ENCODE measurements around the gene ALG11.
"Not testable (repeated sequence)": the region's sequence is repeated elsewhere in the genome, so short reads cannot be mapped to it uniquely, and the experiment has no call there.

The ALG11 gene

GRCh38 chr13:52024481-52024880, 12.3 kb downstream of the ALG11 start, which contains the start of gene UTP14C:
TSS of gene UTP14C (plus strand) at chr13:52024691. CDS start at chr13:52028805, 4,114 bp downstream.
- no peak within 1 kb of the TSS for H3K27ac ChIP-seq (ENCODE audit: low read depth, low read length)
- H3K9ac ChIP-seq (ENCODE audit: low read length), result no peak within 1 kb of the TSS
- H3K4me1 ChIP-seq (ENCODE audit: control insufficient read depth, insufficient read depth, low read length), result no peaks in the 10 kb centered on the region
- no peaks in the 10 kb centered on the region for H3K27me3 ChIP-seq (ENCODE audit: control insufficient read depth, insufficient read depth, low read length)
- H3K4me3 ChIP-seq (ENCODE audit: low read length), result no peak within 1 kb of the TSS
- no peaks in the 10 kb centered on the region for H3K36me3 ChIP-seq (ENCODE audit: control insufficient read depth, insufficient read depth, low read length)

- no peak overlapping the region for H3K4me3 ChIP-seq (ENCODE audit: low read length)
- H3K27me3 ChIP-seq (ENCODE audit: control insufficient read depth, insufficient read depth, low read length), result no peaks in the 10 kb centered on the region
- H3K9ac ChIP-seq (ENCODE audit: low read length), result no peak overlapping the region
- no peaks in the 10 kb centered on the region for H3K4me1 ChIP-seq (ENCODE audit: control insufficient read depth, insufficient read depth, low read length)
- no peak overlapping the region for H3K27ac ChIP-seq (ENCODE audit: low read depth, low read length)
- H3K36me3 ChIP-seq (ENCODE audit: control insufficient read depth, insufficient read depth, low read length), result no peaks in the 10 kb centered on the region
Measured at GRCh38 chr13:52025475-52026245, 13.5 kb downstream of the ALG11 start.

GRCh38 chr13:52026246-52026626, 14.0 kb downstream of the ALG11 start:
- no peaks in the 10 kb centered on the region for H3K27me3 ChIP-seq (ENCODE audit: control insufficient read depth, insufficient read depth, low read length)
- H3K4me3 ChIP-seq (ENCODE audit: low read length), result no peak overlapping the region
- no peaks in the 10 kb centered on the region for H3K4me1 ChIP-seq (ENCODE audit: control insufficient read depth, insufficient read depth, low read length)
- H3K9ac ChIP-seq (ENCODE audit: low read length), result no peak overlapping the region
- H3K27ac ChIP-seq (ENCODE audit: low read depth, low read length), result no peak overlapping the region
- H3K36me3 ChIP-seq (ENCODE audit: control insufficient read depth, insufficient read depth, low read length), result no peaks in the 10 kb centered on the region

- Histone ChIP-seq H3K27me3 (ENCODE audit: control insufficient read depth, insufficient read depth, low read length) (no peaks in the 10 kb centered on the region), H3K9ac (ENCODE audit: low read length) (no peak overlapping the region), H3K4me3 (ENCODE audit: low read length) (no peak overlapping the region), H3K36me3 (ENCODE audit: control insufficient read depth, insufficient read depth, low read length) (no peaks in the 10 kb centered on the region), H3K4me1 (ENCODE audit: control insufficient read depth, insufficient read depth, low read length) (no peaks in the 10 kb centered on the region), H3K27ac (ENCODE audit: low read depth, low read length) (no peak overlapping the region)
Measured at GRCh38 chr13:52027832-52028231, 15.6 kb downstream of the ALG11 start.

- Histone ChIP-seq H3K4me3 (ENCODE audit: low read length) (no peak overlapping the region), H3K36me3 (ENCODE audit: control insufficient read depth, insufficient read depth, low read length) (no peaks in the 10 kb centered on the region), H3K9ac (ENCODE audit: low read length) (no peak overlapping the region), H3K27me3 (ENCODE audit: control insufficient read depth, insufficient read depth, low read length) (no peaks in the 10 kb centered on the region), H3K27ac (ENCODE audit: low read depth, low read length) (no peak overlapping the region), H3K4me1 (ENCODE audit: control insufficient read depth, insufficient read depth, low read length) (no peaks in the 10 kb centered on the region)
Measured at GRCh38 chr13:52029569-52029968, 17.4 kb downstream of the ALG11 start.

GRCh38 chr13:52030401-52030800, 18.2 kb downstream of the ALG11 start:
- H3K9ac ChIP-seq (ENCODE audit: low read length); H3K27me3 ChIP-seq (ENCODE audit: control insufficient read depth, insufficient read depth, low read length); H3K27ac ChIP-seq (ENCODE audit: low read depth, low read length): not testable (repeated sequence)

GRCh38 chr13:52033039-52033438, 20.8 kb downstream of the ALG11 start:
- Histone ChIP-seq H3K27ac (ENCODE audit: low read depth, low read length) (no peak overlapping the region), H3K9ac (ENCODE audit: low read length) (no peak overlapping the region), H3K27me3 (ENCODE audit: control insufficient read depth, insufficient read depth, low read length) (no peaks in the 10 kb centered on the region), H3K4me1 (ENCODE audit: control insufficient read depth, insufficient read depth, low read length) (no peaks in the 10 kb centered on the region), H3K4me3 (ENCODE audit: low read length) (no peak overlapping the region), H3K36me3 (ENCODE audit: control insufficient read depth, insufficient read depth, low read length) (no peaks in the 10 kb centered on the region)

More at GRCh38 chr13:52030401-52030800, 18.2 kb downstream of the ALG11 start:
- H3K4me3 ChIP-seq (ENCODE audit: low read length); H3K36me3 ChIP-seq (ENCODE audit: control insufficient read depth, insufficient read depth, low read length); H3K4me1 ChIP-seq (ENCODE audit: control insufficient read depth, insufficient read depth, low read length): not testable (repeated sequence)

- Histone ChIP-seq H3K27me3 (ENCODE audit: control insufficient read depth, insufficient read depth, low read length) (no peaks in the 10 kb centered on the region), H3K4me1 (ENCODE audit: control insufficient read depth, insufficient read depth, low read length) (no peaks in the 10 kb centered on the region)
Measured at GRCh38 chr13:52034616-52035226, 22.5 kb downstream of the ALG11 start.

GRCh38 chr13:52036037-52036436, 23.8 kb downstream of the ALG11 start:
- H3K4me3 ChIP-seq (ENCODE audit: low read length), result no peak overlapping the region
- no peak overlapping the region for H3K9ac ChIP-seq (ENCODE audit: low read length)
- H3K36me3 ChIP-seq (ENCODE audit: control insufficient read depth, insufficient read depth, low read length), result no peaks in the 10 kb centered on the region
- no peaks in the 10 kb centered on the region for H3K27me3 ChIP-seq (ENCODE audit: control insufficient read depth, insufficient read depth, low read length)
- H3K27ac ChIP-seq (ENCODE audit: low read depth, low read length), result no peak overlapping the region
- no peaks in the 10 kb centered on the region for H3K4me1 ChIP-seq (ENCODE audit: control insufficient read depth, insufficient read depth, low read length)

More at GRCh38 chr13:52034616-52035226, 22.5 kb downstream of the ALG11 start:
- no peaks in the 10 kb centered on the region for H3K36me3 ChIP-seq (ENCODE audit: control insufficient read depth, insufficient read depth, low read length)
- H3K9ac ChIP-seq (ENCODE audit: low read length), result no peak overlapping the region
- H3K4me3 ChIP-seq (ENCODE audit: low read length), result no peak overlapping the region
- H3K27ac ChIP-seq (ENCODE audit: low read depth, low read length), result no peak overlapping the region

GRCh38 chr13:52043675-52044074, 31.5 kb downstream of the ALG11 start:
- Histone ChIP-seq H3K27ac (ENCODE audit: low read depth, low read length) (no peak overlapping the region), H3K27me3 (ENCODE audit: control insufficient read depth, insufficient read depth, low read length) (no peaks in the 10 kb centered on the region), H3K4me1 (ENCODE audit: control insufficient read depth, insufficient read depth, low read length) (no peaks in the 10 kb centered on the region)

GRCh38 chr13:52047463-52047862, 35.3 kb downstream of the ALG11 start:
- Histone ChIP-seq H3K36me3 (ENCODE audit: control insufficient read depth, insufficient read depth, low read length) (no peaks in the 10 kb centered on the region), H3K27ac (ENCODE audit: low read depth, low read length) (no peak overlapping the region), H3K4me1 (ENCODE audit: control insufficient read depth, insufficient read depth, low read length) (no peaks in the 10 kb centered on the region), H3K4me3 (ENCODE audit: low read length) (no peak overlapping the region), H3K27me3 (ENCODE audit: control insufficient read depth, insufficient read depth, low read length) (no peaks in the 10 kb centered on the region), H3K9ac (ENCODE audit: low read length) (no peak overlapping the region)

More at GRCh38 chr13:52043675-52044074, 31.5 kb downstream of the ALG11 start:
- H3K4me3 ChIP-seq (ENCODE audit: low read length), result no peak overlapping the region
- no peaks in the 10 kb centered on the region for H3K36me3 ChIP-seq (ENCODE audit: control insufficient read depth, insufficient read depth, low read length)
- H3K9ac ChIP-seq (ENCODE audit: low read length), result no peak overlapping the region

- Histone ChIP-seq H3K27ac (ENCODE audit: low read depth, low read length) (no peak overlapping the region), H3K4me3 (ENCODE audit: low read length) (no peak overlapping the region), H3K9ac (ENCODE audit: low read length) (no peak overlapping the region), H3K4me1 (ENCODE audit: control insufficient read depth, insufficient read depth, low read length) (no peaks in the 10 kb centered on the region), H3K27me3 (ENCODE audit: control insufficient read depth, insufficient read depth, low read length) (no peaks in the 10 kb centered on the region), H3K36me3 (ENCODE audit: control insufficient read depth, insufficient read depth, low read length) (no peaks in the 10 kb centered on the region)
Measured at GRCh38 chr13:52048516-52048915, 36.3 kb downstream of the ALG11 start.

GRCh38 chr13:52051400-52051799, 39.2 kb downstream of the ALG11 start:
- Histone ChIP-seq H3K36me3 (ENCODE audit: control insufficient read depth, insufficient read depth, low read length) (no peaks in the 10 kb centered on the region), H3K27ac (ENCODE audit: low read depth, low read length) (no peak overlapping the region), H3K9ac (ENCODE audit: low read length) (no peak overlapping the region), H3K4me1 (ENCODE audit: control insufficient read depth, insufficient read depth, low read length) (no peaks in the 10 kb centered on the region), H3K4me3 (ENCODE audit: low read length) (no peak overlapping the region), H3K27me3 (ENCODE audit: control insufficient read depth, insufficient read depth, low read length) (no peaks in the 10 kb centered on the region)
